ENCODE measurements around the gene CYB5R4. TPM values are rescaled to one million over a fixed set of nuclear protein-coding genes. Genes with fewer than 3 reads are reported as not detected.

Gene CYB5R4
- total and polyA plus RNA-seq, 10 donors: 10.0 to 50.7 (median 25.8) TPM

DNA sequence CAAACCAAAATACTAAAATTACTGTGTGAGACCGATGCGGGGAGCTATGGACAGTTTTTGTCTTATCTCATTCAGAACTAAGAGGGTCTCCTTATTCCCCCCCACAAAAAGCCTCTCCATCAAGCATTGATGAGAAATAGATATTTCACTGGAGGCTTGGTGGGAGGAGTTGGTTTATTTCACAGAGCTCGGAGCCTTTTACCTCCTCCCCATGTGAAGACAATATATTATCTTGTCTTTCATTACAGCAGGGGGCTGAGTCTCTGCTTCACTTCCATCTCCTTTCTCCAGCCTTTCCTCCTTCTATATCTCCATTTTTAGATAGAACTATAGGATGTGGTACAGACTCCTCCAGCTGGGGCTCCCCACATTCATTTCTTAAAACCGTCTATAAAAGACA, 144.2 kb downstream of the CYB5R4 start:
- TF ChIP-seq POLR2AphosphoS5 (IDR thresholded peaks at IDR 0.05) (no peak), POLR2A (IDR thresholded peaks at IDR 0.05) (no peak)
- TF ChIP-seq, protein P1, sequence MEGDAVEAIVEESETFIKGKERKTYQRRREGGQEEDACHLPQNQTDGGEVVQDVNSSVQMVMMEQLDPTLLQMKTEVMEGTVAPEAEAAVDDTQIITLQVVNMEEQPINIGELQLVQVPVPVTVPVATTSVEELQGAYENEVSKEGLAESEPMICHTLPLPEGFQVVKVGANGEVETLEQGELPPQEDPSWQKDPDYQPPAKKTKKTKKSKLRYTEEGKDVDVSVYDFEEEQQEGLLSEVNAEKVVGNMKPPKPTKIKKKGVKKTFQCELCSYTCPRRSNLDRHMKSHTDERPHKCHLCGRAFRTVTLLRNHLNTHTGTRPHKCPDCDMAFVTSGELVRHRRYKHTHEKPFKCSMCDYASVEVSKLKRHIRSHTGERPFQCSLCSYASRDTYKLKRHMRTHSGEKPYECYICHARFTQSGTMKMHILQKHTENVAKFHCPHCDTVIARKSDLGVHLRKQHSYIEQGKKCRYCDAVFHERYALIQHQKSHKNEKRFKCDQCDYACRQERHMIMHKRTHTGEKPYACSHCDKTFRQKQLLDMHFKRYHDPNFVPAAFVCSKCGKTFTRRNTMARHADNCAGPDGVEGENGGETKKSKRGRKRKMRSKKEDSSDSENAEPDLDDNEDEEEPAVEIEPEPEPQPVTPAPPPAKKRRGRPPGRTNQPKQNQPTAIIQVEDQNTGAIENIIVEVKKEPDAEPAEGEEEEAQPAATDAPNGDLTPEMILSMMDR (IDR thresholded peaks at IDR 0.05 in 8 of 11, conservative IDR thresholded peaks at IDR 0.05 in 3 of 11): no peak
- Histone ChIP-seq H3K4me1 (no peaks in the 10 kb centered on the region), H3K27me3 (replicated peaks in 1 of 7) (no peaks in the 10 kb centered on the region), H3K27ac (no peak overlapping the region), H3K9me3 (no peaks in the 10 kb centered on the region), H3K4me3 (no peak overlapping the region), H3K36me3 (no peaks in the 10 kb centered on the region)
- intact Hi-C loops (cut with DNase I; ENCODE audit: low total_unique reads): no loop called here
- 84 to 89% (median 85%) methylated on average over 4 of the region's 4 CpGs for WGBS, 5 donors
- no peak for DNase-seq

DNA sequence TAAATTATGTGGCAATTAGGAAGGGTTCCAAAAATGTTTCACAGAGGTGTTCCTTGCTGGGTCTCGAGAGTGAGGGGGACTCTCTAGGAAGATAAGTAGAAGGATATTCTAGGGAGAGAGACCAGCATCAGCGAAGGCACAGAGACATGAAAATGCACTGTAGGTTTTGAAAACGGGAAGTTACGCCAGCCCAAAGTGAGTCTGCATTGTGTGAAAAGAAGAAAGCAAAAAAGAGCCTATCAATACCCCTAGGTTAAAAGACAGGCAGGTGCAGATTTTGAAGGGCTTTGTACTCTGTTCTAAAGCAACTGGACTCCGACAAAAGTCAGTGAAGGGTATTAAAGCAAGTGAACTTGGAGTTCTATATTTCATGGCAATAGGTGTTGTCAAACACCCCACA, 148.4 kb downstream of the CYB5R4 start:
- Histone ChIP-seq H3K36me3 (no peaks in the 10 kb centered on the region), H3K9me3 (no peaks in the 10 kb centered on the region), H3K4me1 (no peaks in the 10 kb centered on the region), H3K4me3 (no peak overlapping the region), H3K27ac (no peak overlapping the region), H3K27me3 (replicated peaks in 1 of 7) (no peaks in the 10 kb centered on the region)
- intact Hi-C loops (cut with DNase I; ENCODE audit: low total_unique reads): no loop called here
- DNase-seq: no peak
- 50 to 78% (median 59%) methylated on average over 5 of the region's 5 CpGs for WGBS, 5 donors
- TF ChIP-seq POLR2A (IDR thresholded peaks at IDR 0.05) (no peak), POLR2AphosphoS5 (IDR thresholded peaks at IDR 0.05) (no peak)
- TF ChIP-seq, protein P1 (IDR thresholded peaks at IDR 0.05 in 8 of 11, conservative IDR thresholded peaks at IDR 0.05 in 3 of 11): no peak

DNA sequence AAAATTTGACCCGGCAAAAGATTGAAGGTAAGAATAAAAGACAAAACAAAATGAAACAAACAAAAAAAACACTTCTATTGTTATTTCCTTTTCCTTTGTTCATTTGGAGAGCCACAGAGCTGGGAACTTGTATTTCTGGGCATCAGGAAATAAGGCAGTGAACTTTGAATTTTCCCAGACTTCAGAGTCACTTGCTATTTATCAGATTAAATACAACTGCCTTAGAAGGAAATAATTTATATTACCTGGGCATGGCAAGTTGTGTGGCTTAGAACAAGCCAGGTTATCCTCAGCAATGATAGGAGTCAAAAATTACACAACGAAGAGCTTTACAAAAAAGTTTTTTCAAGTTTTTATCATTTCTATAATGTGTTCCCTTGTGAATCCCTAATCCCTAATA, 153.9 kb downstream of the CYB5R4 start:
- no peaks in the 10 kb centered on the region for H3K36me3 ChIP-seq
- TF ChIP-seq POLR2A (IDR thresholded peaks at IDR 0.05) (no peak), POLR2AphosphoS5 (IDR thresholded peaks at IDR 0.05) (no peak)
- TF ChIP-seq, protein P1 (IDR thresholded peaks at IDR 0.05 in 8 of 11, conservative IDR thresholded peaks at IDR 0.05 in 3 of 11): no peak
- H3K27ac ChIP-seq: no peak overlapping the region
- peaks cover 0 to 2% (median 0%) of the 10 kb centered on the region in 7 donors for H3K27me3 ChIP-seq (replicated peaks in 1 of 7)
- no peak overlapping the region for H3K4me3 ChIP-seq
- DNase-seq: no peak
- H3K4me1 ChIP-seq: no peaks in the 10 kb centered on the region
- intact Hi-C loops (cut with DNase I; ENCODE audit: low total_unique reads): no loop called here
- 75 to 84% (median 82%) methylated on average over 2 of the region's 2 CpGs for WGBS, 5 donors
- H3K9me3 ChIP-seq: no peaks in the 10 kb centered on the region

DNA sequence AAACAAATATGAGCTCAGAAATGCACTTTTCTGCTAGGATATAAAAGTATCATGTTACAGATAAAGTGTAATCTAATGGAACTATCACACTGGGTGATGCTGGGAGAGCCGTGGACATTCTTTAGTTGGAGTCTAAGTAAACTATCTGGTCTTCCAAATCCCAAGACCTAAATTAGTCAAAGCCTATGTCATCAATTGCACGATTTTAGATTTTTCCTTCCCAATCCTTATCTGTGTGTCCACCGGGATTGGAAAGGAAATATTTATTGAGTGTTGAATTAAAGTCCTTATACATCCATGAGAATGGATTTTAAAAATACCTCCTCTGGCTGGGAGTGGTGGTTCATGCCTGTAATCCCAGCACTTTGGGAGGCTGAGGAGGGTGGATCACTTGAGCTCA, 154.4 kb downstream of the CYB5R4 start:
- no peaks in the 10 kb centered on the region for H3K36me3 ChIP-seq
- intact Hi-C loops (cut with DNase I; ENCODE audit: low total_unique reads): no loop called here
- no peaks in the 10 kb centered on the region for H3K9me3 ChIP-seq
- WGBS, 5 donors: 75 to 85% (median 76%) methylated on average over 3 of the region's 3 CpGs
- no peaks in the 10 kb centered on the region for H3K4me1 ChIP-seq
- TF ChIP-seq POLR2AphosphoS5 (IDR thresholded peaks at IDR 0.05) (no peak), POLR2A (IDR thresholded peaks at IDR 0.05) (no peak)
- TF ChIP-seq, protein P1 (IDR thresholded peaks at IDR 0.05 in 8 of 11, conservative IDR thresholded peaks at IDR 0.05 in 3 of 11): no peak
- no peak for DNase-seq
- no peak overlapping the region for H3K27ac ChIP-seq
- peaks cover 0 to 8% (median 0%) of the 10 kb centered on the region in 7 donors for H3K27me3 ChIP-seq (replicated peaks in 1 of 7)
- no peak overlapping the region for H3K4me3 ChIP-seq
